ENCODE data around the gene MRPL40. TPM values are rescaled to one million over a fixed set of nuclear protein-coding genes. Genes with fewer than 3 reads are reported as not detected.
A peak's percentile ranks its signal among the peaks of the same experiment; 100 is the strongest.

MRPL40 gene
- total RNA-seq, 4 donors from 2014 or later = 7.0 to 27.2 (median 10.2) TPM

GRCh38 chr22:19477321-19478044, 45.1 kb downstream of the MRPL40 start:
- Histone ChIP-seq H3K27ac (peak overlapping the region; percentile 85 to 96 (median 92)), H3K9me3 (no peaks in the 10 kb centered on the region), H3K27me3 (no peaks in the 10 kb centered on the region), H3K36me3 (peaks cover 0 to 29% (median 0%) of the 10 kb centered on the region in 3 donors), H3K4me3 (peak overlapping the region; percentile 76 to 93 (median 82)), H3K4me1 (peaks cover 0 to 21% (median 6%) of the 10 kb centered on the region in 4 donors)
- no peak for DNase-seq
- TF ChIP-seq POLR2A (IDR thresholded peaks at IDR 0.05) = no peak
- TF ChIP-seq, protein P1, sequence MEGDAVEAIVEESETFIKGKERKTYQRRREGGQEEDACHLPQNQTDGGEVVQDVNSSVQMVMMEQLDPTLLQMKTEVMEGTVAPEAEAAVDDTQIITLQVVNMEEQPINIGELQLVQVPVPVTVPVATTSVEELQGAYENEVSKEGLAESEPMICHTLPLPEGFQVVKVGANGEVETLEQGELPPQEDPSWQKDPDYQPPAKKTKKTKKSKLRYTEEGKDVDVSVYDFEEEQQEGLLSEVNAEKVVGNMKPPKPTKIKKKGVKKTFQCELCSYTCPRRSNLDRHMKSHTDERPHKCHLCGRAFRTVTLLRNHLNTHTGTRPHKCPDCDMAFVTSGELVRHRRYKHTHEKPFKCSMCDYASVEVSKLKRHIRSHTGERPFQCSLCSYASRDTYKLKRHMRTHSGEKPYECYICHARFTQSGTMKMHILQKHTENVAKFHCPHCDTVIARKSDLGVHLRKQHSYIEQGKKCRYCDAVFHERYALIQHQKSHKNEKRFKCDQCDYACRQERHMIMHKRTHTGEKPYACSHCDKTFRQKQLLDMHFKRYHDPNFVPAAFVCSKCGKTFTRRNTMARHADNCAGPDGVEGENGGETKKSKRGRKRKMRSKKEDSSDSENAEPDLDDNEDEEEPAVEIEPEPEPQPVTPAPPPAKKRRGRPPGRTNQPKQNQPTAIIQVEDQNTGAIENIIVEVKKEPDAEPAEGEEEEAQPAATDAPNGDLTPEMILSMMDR (IDR thresholded peaks at IDR 0.05) = peak in 3 of 6 experiments; percentile 2 to 12 (median 8)

DNA sequence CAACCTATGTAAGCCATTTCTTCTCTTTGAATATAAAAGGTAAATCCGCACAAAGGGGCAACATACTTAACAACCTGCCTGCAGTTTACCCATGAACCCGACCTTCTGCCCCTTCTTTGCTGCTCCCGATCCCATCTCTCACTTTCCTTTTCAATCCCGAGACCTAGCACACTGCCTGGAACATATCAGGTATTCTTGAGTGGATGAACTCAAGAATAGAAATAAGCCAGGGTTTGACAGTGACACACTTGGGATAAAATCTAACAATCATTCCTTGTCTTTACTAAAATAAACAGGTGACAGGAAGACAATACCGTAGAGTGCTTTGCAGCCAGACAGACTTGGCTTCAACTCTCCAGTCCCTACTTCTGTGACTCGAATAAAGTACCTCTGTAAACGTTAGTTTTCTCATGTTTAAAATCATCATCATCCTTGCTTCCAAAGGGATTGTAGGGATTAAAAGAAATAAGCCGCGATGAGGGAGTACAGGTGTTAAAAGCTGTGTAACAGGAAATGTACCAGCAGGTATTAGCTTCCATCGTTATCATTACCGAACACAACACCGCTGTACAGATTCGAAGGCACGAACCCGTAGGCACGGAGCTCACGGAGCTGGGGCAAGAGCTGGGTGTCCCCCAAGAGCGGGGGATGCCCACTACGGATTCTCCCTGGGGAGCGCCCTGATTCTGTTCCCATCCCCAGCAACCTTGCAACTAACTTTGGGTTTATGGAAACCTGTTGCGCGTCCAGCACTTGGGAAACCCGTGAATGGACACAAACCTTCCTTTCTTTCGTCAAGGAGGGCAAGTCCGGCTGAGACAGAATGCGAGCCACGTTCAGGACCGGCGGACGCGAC, 45.9 kb downstream of the MRPL40 start:
- no peak for DNase-seq
- H3K4me1 ChIP-seq = peaks cover 0 to 21% (median 6%) of the 10 kb centered on the region in 4 donors
- peaks cover 0 to 21% (median 0%) of the 10 kb centered on the region in 3 donors for H3K36me3 ChIP-seq
- H3K4me3 ChIP-seq = peak overlapping the region; percentile 76 to 93 (median 82)
- no peaks in the 10 kb centered on the region for H3K9me3 ChIP-seq
- no peaks in the 10 kb centered on the region for H3K27me3 ChIP-seq
- TF ChIP-seq, protein P1 (IDR thresholded peaks at IDR 0.05) = no peak
- no peak for TF ChIP-seq POLR2A (IDR thresholded peaks at IDR 0.05)
- H3K27ac ChIP-seq = peak overlapping the region; percentile 85 to 96 (median 92)

DNA sequence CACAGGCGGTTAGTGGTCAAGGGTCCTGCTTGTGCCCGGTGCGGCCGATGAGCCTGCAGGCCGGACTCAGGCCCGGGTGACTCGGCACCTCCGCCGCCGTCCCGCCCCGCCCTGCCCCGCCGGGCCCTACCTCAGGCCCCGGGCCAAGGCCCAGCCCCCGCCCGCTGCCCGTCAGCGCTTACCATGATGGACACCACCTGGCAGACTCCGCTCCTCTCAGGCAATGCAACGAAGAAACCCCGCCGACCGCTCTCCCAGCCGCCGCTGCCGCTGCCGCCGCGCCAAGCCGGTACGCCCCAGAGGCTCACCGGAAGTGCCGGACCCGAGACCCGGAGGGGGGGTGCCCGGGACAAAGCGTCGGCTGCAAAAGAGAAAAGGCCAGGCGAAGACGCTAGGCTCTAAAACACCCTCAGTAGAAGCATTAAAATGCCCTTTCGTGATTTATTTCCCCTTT, 46.6 kb downstream of the MRPL40 start, which contains the start of gene UFD1:
TSS of gene UFD1 (minus strand) at position 293 of the 454 bp plus-strand sequence. CDS start at position 185, 108 bp downstream.
- H3K4me3 ChIP-seq = peak within 1 kb of the TSS; percentile 76 to 93 (median 82)
- no peaks in the 10 kb centered on the region for H3K27me3 ChIP-seq
- H3K27ac ChIP-seq = peak within 1 kb of the TSS; percentile 85 to 96 (median 92)
- peak; percentile 64 to 90 (median 90) for DNase-seq
- no peaks in the 10 kb centered on the region for H3K9me3 ChIP-seq
- TF ChIP-seq, protein P1 (IDR thresholded peaks at IDR 0.05) = peak in 1 of 6 experiments; percentile 7
- peak in 1 of 2 donors; percentile 53 for TF ChIP-seq POLR2A (IDR thresholded peaks at IDR 0.05)
- H3K4me1 ChIP-seq = peaks cover 0 to 21% (median 6%) of the 10 kb centered on the region in 4 donors
- peaks cover 0 to 15% (median 0%) of the 10 kb centered on the region in 3 donors for H3K36me3 ChIP-seq

GRCh38 chr22:19479355-19480172, 47.2 kb downstream of the MRPL40 start, which contains the start of gene CDC45:
Gene CDC45 (plus strand): TSS chr22:19479920. CDS start chr22:19479969, 49 bp downstream.
- peak within 1 kb of the TSS; percentile 85 to 96 (median 92) for H3K27ac ChIP-seq
- DNase-seq = peak; percentile 93 to 98 (median 95)
- TF ChIP-seq, protein P1 (IDR thresholded peaks at IDR 0.05) = no peak
- TF ChIP-seq POLR2A (IDR thresholded peaks at IDR 0.05) = no peak
- no peaks in the 10 kb centered on the region for H3K27me3 ChIP-seq
- H3K36me3 ChIP-seq = peaks cover 0 to 8% (median 0%) of the 10 kb centered on the region in 3 donors
- H3K4me3 ChIP-seq = peak within 1 kb of the TSS; percentile 76 to 93 (median 82)
- no peaks in the 10 kb centered on the region for H3K9me3 ChIP-seq
- peaks cover 0 to 21% (median 6%) of the 10 kb centered on the region in 4 donors for H3K4me1 ChIP-seq
